Measurements from ENCODE around the gene KIAA1755. TPM values are rescaled to one million over a fixed set of nuclear protein-coding genes. Genes with fewer than 3 reads are reported as not detected.

The KIAA1755 gene
- total RNA-seq, 1 donor from 2014 or later, result not detected

DNA sequence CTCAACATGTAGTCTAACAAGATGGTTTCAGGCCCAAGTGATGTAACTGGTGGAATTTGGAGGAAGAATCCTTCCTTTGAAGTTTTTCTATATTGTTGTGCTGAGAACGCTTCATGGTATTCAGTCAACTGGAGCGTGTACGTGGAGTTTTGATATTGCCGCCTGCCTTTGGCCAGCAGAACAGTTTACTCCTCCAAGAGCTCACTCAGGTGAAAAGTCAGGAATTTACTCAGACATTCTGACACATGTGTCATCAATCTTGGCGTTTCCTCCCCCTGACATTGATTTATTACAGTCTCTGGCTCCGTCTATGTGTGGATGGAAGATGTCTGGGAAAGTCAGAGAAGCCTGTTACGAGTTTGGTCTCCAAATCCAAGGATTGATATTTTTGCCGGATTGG lies 76.4 kb downstream of the KIAA1755 start:
- intact Hi-C loops (cut with micrococcal nuclease), result no loop called here

DNA sequence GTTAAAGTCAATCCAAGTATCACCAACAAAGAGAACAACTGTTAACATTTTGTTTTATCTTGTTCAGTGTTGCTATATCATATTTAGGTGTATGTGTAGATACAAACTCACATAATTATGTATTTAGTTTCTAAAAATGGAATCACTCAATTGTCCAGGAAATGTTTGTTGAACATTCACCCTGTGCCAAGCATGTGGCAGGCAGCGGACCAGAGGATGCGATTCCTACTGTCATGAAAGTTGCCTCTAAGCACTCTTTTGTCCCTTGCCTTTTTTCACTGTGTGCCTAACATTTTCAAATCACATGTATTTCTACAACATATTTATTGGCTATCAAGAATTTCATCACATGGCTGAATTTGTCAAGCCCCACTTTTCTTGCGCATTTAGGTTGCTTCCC lies 78.6 kb downstream of the KIAA1755 start:
- intact Hi-C loops (cut with micrococcal nuclease), result no loop called here

DNA sequence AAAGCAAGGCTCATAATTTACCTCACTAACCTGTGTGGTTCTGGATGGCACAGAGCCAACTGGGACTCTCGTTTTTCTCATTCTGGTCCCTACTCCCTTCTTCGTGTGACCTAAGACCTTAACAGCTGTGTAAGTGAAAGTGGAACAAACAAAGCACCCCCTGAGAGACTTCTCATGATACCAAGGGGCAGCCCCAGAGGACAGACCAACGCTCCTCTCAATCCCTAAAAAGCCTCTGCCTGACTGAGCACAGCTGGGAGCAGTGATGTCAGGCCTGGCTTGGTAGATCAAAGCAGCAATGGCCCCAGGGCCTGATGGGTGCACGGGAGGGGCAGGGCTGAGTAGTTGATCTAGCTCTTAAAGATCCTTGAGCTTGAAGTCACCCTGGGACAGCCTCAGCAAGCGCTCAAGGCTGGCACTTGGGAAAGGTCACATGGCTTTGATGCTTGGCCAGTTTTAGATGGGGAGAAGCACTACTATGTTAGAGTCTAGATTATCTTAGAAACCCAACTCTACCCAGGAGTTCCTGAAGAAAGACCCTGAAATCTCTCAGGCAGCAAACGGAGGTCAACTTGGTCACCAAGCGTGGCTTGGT lies 79.2 kb downstream of the KIAA1755 start:
- intact Hi-C loops (cut with micrococcal nuclease), result no loop called here

DNA sequence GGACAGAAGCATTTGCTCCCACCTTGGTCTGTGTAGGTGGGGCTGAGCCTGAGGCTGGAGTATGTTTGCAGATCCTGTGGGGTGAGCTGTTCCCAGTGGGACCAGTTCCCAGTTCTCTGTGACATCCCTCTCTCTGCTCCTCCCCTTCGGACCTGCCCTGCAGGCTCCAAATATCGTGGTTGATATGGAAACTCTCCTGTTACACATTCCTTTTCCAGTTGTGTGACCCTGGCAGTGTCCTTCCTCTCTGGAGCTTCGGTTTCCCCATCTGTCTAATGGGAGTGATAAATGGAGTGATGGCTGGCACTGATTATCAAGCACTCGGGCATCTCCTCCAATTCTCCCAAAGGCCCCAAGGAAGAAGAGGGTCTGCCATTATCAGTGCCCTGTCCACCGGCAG lies 79.8 kb downstream of the KIAA1755 start:
- intact Hi-C loops (cut with micrococcal nuclease), result no loop called here

DNA sequence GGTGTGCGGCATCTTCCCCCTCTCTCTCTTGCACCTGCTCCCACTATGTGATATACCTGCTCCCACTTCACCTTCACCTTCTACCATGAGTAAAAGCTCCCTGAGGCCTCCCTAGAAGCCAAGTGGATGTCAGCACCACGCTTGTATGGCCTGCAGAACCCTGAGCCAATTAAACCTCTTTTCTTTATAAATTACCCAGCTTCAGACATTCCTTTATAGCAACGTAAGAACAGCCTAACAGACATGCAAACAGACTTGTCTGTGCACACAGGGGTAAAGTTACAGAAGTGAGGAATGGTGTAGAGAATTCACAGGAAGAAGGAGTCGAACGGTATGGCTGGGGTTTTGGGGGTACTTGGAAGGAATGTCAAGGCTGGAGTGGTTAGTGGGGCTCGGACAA lies 80.7 kb downstream of the KIAA1755 start:
- intact Hi-C loops (cut with micrococcal nuclease), result no loop called here

DNA sequence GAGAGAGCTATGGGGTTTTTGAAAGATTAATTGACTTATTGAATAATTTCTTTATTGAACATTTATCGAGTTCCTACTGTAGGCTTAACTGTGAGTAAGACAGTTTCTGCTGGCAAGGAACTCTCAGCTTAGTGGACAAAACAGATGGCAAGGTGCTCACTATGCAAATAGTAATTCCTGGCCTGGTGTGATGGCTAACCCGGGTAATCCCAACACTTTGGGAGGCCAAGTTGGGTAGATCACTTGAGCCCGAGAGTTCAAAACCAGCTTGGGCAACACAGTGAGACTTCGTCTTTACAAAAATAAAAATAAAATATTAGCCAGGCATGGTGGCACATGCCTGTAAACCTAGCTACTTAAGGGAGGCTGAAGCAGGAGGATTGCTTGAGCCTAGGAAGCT lies 82.0 kb downstream of the KIAA1755 start:
- intact Hi-C loops (cut with micrococcal nuclease), result no loop called here

DNA sequence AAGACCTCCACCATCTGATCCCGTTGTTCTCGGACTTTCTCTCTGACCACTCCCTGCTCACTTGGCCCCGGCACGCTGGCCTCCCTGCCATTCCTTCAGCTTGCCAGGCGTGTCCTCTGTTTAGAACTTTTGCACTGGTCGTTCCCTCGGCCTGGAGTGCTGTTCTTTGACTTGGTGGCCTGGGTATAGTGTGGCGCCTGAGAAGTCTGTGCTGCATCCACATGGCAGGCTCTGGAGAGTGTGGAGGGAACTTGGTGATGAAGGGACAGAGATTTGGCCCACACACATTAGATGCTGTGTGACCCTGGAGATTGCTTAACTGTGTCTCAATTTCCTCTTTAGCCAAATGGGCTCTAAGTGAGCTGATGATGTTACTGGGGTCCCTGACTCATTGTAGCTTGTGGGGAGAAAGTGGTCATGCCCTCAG lies 82.5 kb downstream of the KIAA1755 start:
- intact Hi-C loops (cut with micrococcal nuclease), result no loop called here

DNA sequence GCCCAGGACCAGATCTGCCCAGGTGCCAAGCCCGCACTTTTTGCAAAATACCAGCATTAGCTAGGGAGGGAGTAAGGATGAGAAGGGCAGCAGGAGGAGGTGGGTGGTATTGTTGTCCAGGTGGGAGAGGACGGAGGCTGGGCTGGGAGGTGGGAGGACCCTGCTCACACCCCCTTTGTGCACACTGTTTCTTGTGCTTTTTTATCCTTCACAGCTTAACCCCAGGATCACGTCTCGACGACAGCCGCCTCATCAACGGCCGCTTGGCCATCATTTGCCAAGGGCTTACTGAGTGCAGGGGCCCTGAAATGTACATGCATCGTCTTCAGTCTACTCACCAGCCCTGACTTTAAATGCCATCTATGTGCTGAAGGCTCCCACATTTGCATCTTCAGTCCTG lies 83.3 kb downstream of the KIAA1755 start:
- intact Hi-C loops (cut with micrococcal nuclease), result no loop called here

DNA sequence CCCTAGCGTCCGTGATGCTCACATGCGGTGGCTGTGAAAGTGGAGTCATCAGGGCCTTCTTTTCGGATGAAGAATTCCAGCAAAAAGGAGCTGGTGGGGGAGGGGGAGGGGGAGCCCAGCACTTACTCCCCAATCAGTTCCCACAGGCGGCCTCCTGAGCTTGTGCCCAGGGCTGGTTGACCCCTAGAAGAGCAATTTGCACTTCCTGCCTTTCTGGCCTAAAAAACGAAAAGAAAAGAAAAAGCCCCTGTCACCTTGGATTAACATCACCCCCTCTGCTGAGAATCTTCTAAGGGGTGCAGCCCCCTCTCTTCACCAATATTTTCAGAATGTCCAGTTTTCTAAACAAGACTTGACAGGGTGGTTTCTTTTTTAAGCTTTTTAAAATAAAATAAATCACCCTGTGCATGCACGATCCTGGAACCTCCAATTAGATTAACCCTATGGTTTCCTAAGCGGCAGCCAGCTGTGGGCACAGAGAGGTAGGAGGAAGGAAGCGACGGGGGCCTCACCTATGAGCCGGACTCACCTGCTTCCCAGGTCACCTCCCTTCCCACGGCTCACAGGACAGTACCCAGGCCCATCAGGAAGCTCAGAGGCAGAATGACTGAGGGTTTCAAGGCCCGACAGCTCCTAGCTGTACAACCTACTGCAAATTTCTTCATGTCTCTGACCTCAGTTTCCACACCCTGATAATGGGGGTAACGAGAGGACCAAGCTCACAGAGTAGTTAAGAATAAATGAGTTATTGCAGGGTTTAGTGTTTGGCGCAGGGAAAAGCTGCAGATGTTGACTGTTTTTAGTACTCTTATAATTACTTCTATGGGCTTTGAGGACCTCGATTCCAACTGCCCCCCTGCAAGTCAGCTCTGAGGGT lies 85.0 kb downstream of the KIAA1755 start:
- intact Hi-C loops (cut with micrococcal nuclease), result no loop called here

DNA sequence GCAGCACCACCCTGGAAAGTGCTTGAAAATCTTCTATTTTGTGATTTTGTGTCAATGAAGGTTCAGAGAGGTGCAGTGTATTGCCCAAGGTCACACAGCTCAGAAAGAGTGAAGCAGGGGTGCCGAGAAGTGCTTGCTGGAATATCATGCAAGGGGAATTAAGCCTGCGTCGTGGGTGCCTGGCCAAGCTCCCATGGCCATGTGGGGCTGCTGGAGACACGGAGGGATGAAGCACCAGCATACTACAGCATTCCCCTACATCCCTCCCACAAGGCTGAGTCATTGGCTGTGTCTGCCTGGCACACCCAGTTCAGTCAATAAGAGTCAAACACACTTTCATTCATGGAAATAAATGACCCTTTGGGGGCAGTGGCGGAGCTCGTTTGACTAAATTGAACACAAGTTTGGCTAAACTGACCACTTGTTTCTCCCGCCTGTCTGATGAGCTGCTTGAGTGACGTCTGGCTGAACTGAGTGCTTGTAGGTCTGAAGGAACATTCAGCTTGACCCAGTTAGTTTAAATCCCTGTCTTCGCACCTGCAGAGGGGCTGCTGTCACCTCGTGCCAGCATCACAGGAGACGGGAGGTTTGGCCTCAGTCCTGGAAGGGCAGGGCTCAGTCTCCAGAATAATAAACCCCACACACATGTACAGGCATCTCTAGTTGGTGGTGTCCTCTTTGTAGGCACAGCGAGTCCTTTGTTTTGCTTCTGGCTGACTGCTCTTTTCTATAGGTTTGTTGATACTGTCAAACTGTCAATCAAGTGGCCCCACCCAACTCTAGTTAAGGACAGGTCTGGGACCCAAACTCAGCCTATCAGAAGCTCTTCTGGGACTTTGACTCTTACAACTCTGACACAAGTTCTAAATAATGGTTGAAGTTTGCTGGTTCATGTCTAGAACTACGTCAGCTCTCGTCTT lies 87.0 kb downstream of the KIAA1755 start:
- intact Hi-C loops (cut with micrococcal nuclease), result no loop called here

DNA sequence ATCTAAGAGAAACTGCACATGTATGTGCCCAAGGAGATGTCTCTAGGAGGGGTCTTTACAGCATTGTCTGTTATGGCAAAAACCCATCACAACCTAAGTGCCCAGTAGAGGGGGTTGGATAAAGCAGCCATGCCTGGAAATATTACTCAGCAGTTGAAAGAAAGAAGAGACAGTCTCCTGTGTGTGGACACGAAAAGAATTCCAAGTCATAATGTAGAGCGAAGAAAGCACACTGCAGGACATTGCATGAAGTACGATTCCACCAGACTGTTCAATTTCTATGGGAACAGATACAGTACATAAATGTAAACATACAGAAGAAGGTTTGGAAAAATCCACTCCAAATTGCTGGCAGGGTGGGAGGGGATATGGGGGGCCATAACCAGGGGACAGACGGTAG lies 88.1 kb downstream of the KIAA1755 start:
- intact Hi-C loops (cut with micrococcal nuclease), result no loop called here

DNA sequence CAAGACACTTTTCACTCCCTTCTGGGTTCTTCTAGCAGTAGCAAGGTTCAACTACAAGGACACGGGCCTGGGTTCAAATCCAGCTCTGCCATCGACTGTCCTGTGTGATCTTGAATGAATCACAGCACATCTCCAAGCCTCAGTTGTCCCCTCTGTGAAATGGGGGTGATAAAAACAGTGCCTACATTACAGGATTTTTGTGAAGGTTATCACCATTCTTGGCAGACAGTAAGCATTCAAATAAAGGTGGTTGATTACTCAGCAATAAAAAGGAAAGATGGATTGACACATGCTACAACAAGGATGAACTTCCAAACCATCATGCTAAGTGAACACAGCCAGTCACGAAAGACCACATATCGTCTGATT lies 88.9 kb downstream of the KIAA1755 start:
- intact Hi-C loops (cut with micrococcal nuclease), result no loop called here

DNA sequence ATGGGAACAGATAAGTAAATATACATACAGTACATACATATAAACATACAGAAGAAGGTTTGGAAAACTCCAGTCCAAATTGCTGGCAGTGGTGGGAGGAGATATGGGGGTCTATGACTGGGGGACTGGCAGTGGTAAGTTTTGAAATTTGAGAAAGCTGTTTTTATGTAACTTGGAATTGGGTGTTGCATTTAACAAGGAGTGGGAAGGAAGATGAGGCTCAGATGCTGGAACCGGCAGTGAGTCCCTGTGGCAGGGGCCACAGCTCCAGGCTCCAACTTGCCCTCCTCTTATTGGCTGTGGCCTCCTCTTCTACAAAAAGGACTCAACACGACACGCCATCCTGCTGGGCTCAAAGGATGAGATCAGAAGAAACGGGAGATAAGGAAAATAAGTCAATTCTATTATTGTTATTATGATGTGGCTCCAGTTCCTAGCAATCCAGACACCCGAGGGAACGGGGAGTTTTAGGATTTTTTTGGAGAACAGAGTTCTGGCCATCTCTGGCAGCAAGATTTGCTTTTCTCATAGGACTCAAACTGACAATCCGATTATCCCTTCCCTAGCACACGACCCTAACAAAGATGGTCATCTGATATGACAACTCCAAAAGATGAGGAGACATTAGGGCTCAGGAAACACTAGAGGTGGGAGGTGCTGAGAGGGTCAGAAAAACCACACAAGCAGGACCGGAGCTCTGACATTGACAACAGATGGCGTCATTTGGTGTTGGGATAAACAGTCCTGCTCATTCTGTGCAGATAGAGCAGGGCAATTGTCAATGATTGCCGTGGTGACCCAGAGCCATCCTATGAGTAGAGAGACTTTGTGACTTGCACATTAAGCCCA lies 89.5 kb downstream of the KIAA1755 start:
- intact Hi-C loops (cut with micrococcal nuclease), result no loop called here

DNA sequence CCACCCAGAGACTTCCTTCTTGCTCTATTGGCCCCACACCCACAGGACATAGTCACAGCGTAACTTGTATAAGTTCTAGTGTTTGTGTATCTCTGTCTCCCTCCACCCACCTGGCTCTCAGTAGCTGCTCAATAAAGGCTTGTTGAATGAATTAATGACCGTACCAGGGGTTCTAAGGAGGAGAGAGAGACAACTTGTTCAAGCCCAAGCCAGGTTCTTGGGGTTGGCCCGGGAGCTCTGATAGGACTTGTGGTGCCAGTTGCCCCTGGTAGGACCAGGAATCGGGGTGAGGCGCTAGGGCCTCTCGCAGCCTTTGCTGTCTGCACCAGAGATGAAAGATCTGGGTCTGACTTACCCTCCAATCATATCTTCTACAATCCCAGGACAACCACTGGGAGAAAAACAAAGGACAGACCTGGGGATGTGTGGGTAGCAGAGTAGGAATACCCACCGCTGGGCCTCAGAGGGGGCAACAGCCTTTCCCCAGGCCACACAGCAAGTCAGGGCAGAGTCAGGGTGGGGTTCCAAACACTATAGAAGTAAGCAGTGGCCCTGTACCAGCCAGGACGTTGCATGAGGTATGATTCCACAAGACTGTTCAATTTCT lies 90.2 kb downstream of the KIAA1755 start:
- intact Hi-C loops (cut with micrococcal nuclease), result no loop called here

DNA sequence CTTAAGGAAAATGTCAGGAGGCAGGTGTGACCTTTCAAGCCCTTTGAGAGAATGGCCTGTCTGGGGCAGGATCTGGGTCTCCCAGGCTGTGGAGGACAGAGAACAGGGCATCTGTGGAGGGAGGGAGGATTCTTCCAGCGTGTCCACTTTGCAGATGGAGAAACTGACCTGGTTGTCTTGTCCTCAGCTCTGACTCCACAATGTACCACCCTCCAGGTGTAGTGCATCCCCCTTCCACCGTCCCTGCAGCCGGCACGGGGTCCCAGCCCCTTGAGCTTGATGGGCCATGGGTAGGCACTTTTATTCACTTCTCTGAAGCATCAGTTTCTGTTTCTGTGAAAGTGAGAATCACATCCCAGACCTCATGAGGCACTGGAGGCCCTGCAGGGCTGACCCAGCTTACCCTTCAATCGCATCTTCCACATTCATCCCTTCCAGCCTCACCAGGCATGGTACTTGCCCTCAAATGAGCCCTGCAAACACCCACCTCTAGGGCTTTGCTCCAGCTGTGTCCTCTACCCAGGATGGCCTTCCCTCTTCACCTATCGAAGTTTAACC lies 90.8 kb downstream of the KIAA1755 start:
- intact Hi-C loops (cut with micrococcal nuclease), result loop anchor here (5.0 kb wide), 2 partner anchors 97 to 112 kb away; no protein-coding TSS in a partner anchor

DNA sequence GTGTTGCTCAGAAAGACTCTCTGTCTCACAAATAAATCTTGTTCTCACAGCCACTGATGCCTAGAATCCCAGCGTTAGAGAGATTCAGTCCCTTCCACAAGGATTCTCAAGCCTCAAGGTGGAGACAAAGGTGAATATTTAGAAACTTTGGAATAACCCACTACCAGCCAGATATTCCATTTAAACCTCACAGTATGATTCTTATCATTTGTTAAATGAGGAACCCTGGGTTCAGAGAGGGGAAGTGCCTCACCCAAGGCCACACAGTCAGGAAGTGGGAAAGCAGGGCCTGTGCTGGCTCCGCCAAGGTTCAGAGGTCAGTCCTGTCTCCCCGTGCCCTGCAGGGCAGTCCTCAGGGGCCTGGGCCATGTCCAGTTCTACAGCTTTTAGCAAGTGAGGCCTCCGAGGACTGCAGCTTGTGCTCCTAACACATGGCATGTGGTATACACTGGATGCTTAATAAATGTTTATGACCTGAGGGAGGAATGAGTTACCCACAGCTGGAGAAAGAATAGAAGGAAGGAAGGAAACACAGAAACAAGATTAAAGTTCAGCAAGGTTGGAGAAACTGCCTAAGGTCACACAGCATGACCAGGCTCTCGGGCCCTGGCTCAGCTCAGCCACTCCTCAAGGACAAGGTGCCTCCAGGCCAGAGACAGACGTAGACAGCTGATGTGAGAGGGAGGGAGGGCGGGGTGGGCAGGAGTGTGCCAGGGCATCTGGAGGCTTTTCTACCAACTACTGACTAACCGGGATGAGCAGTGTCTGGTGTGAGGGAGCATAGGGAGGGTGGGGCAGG lies 91.5 kb downstream of the KIAA1755 start:
- intact Hi-C loops (cut with micrococcal nuclease), result loop anchor here (5.0 kb wide), 2 partner anchors 97 to 112 kb away; no protein-coding TSS in a partner anchor

DNA sequence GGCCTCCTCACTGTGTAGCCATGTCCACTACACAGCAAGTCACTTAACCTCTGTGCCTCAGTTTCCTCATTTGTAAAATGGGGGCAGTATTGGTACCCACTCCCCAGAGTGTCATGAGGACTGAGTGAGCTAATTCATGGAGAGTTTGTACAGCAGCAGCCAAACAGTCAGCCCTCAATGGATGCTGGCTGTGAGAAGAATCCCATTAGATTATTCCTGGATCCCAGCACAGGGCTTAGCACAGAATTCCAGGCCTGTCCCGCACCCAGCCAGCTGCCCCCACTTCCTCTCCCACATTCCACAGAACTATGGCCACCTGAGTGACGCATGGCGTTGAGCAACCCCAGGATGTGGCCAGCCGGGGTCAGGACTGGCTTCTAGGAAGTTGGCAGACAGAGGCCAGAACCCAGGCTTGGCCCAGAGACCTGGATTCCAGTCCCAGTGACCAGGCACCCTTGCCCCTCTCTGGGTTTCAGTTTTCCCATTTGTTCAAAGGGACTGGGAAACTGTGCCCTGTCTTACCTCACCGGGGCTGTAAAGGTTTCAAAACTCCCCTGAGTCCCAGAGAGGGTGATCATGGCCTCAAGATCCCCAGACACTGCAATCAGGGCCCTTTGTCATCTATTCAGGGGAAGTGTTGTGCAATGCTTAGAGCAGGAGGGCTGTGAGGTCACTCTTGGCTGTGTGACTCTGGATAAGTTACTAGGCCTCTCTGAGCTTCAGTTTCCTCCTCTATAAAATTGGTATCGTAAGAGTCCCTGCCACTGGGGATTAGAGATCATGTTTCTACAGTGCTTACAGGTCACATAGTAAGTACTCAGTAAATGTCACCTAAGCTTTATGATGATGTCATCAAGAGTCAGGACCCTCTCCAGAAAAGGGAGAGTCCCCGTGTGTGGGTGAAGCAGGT lies 92.4 kb downstream of the KIAA1755 start:
- intact Hi-C loops (cut with micrococcal nuclease), result loop anchor here (5.0 kb wide), 2 partner anchors 96 to 111 kb away; no protein-coding TSS in a partner anchor

DNA sequence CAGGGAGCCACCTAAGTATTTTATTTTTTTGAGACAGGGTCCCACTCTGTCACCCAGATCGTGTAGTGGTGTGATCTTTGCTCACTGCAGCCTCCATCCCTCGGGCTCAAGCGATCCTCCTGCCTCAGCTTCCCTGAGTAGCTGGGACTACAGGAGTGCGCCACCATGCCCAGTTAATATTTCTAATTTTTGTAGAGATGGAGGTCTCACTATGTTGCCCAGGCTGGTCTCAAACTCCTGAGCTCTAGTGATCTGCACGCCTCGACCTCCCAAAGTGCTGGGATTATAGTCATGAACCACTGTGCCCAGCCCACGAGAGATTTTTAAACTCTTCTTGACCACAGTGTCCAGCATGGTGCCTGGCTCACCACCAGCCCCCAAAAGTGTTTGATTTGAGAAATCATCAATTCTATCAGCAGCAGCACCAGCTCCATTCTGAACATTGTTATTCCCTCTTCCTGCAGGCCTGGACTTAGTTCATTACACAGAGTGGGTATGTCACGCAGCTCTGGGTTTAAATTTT lies 93.1 kb downstream of the KIAA1755 start:
- intact Hi-C loops (cut with micrococcal nuclease), result loop anchor here (5.0 kb wide), 2 partner anchors 95 to 110 kb away; no protein-coding TSS in a partner anchor
